Measurements from ENCODE around the gene WDR77. TPM values are rescaled to one million over a fixed set of nuclear protein-coding genes. Genes with fewer than 3 reads are reported as not detected.

Gene WDR77
- total and polyA plus RNA-seq, 2 of the 4 experiments (the other 2 are of a cell fraction), result 80.8 to 87.0 TPM

DNA sequence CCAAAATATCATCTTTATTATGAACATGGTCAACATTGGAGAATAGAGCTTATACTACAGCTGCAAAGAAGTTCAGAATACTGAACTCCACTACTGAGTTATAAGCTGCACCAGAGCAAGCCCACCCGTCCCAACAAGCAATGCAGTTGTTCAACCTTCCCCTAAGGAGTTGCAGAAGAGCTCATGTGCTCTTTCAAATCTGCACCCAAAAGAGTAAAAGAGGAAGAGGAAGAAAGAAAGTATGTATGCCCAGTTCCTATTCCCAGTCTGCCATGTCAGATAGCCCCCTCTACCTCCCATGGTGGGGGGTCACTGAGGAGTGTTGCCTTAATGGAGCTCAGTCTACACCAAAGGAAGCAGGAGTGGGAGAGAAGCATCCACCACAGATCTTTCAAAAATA is 31.6 kb upstream of the WDR77 start:
- intact Hi-C loops (cut with micrococcal nuclease) (loop anchor here (1.0 to 2.0 kb wide), 6 partner anchors 28 to 889 kb away; no protein-coding TSS in a partner anchor), dilution Hi-C loops (cut with HindIII; ENCODE audit: low sequenced_read_pairs, unreplicated experiment) (no loop called here)
- WGBS, 2 experiments (ENCODE audit: extremely low coverage in 2 of 2, insufficient read length in 1 of 2), result no CpG with 5 or more reads among the region's 1 CpG

More for the DNA sequence above, 31.6 kb upstream of the WDR77 start:
- H3K23ac ChIP-seq (ENCODE audit: low read depth, low read length), result no peak overlapping the region
- H3K56ac ChIP-seq (ENCODE audit: extremely low read depth, insufficient read depth, low read length), result no peak overlapping the region
- no peaks in the 10 kb centered on the region for H3K4me1 ChIP-seq (ENCODE audit: control insufficient read depth, insufficient read depth, low read length)
- H4K20me1 ChIP-seq (ENCODE audit: insufficient read depth, low read length), result no peaks in the 10 kb centered on the region
- H3K9me3 ChIP-seq (ENCODE audit: control insufficient read depth, insufficient read depth, low read length), result no peaks in the 10 kb centered on the region
- H3K4ac ChIP-seq (ENCODE audit: low read depth, low read length), result no peak overlapping the region
- no peak for ATAC-seq (ENCODE audit: low read depth)
- H4K5ac ChIP-seq (ENCODE audit: low read depth, low read length), result no peak overlapping the region
- no peak for DNase-seq
- H2BK120ac ChIP-seq (ENCODE audit: low read depth, low read length), result no peak overlapping the region
- TF ChIP-seq NFE2L2 (IDR thresholded peaks at IDR 0.05; ENCODE audit: low read depth, low read length) (no peak), BHLHE40 (IDR thresholded peaks at IDR 0.05; ENCODE audit: low read depth, low read length) (no peak)
- H3K36me3 ChIP-seq (ENCODE audit: control insufficient read depth, insufficient read depth, low read length), result no peaks in the 10 kb centered on the region
- no peak overlapping the region for H3K18ac ChIP-seq (ENCODE audit: low read depth, low read length)
- H2BK5ac ChIP-seq (ENCODE audit: low read depth, low read length, poor library complexity, severe bottlenecking), result no peak overlapping the region
- no peak overlapping the region for H3K4me2 ChIP-seq (ENCODE audit: low read depth, low read length)
- H2AK5ac ChIP-seq (ENCODE audit: low read depth, low read length), result no peak overlapping the region
- no peaks in the 10 kb centered on the region for H3K79me1 ChIP-seq (ENCODE audit: low read depth in 1 of 2, low read length in 2 of 2)
- H3K9ac ChIP-seq (ENCODE audit: low read depth, low read length), result no peak overlapping the region
- H3K27ac ChIP-seq (ENCODE audit: insufficient read depth, low read length), result no peak overlapping the region
- H2AK9ac ChIP-seq (replicated peaks; ENCODE audit: low read depth, low read length, poor library complexity), result no peak overlapping the region
- in situ Hi-C loops (cut with MboI; ENCODE audit: low sequenced_read_pairs), result loop anchor here (5.0 to 25.0 kb wide), 2 partner anchors 287 to 882 kb away; no protein-coding TSS in a partner anchor
- no peaks in the 10 kb centered on the region for H3K27me3 ChIP-seq (ENCODE audit: control insufficient read depth, insufficient read depth, low read length)
- H4K8ac ChIP-seq (ENCODE audit: low read depth in 2 of 2, low read length in 2 of 2), result no peak overlapping the region
- H3K9me1 ChIP-seq (ENCODE audit: insufficient read depth, low read length), result no peaks in the 10 kb centered on the region
- H2AFZ ChIP-seq (replicated peaks; ENCODE audit: low read length, poor library complexity), result no peak overlapping the region
- H2BK20ac ChIP-seq (ENCODE audit: low read depth, low read length), result no peak overlapping the region
- CTCF ChIA-PET, result interaction anchor here (0.5 kb wide), 1 partner anchor 854 kb away, joined by 4 read pairs; no protein-coding TSS in a partner anchor
- POLR2A ChIA-PET (ENCODE audit: unreplicated experiment), result no interaction called here
- H3K4me3 ChIP-seq (ENCODE audit: insufficient read depth, low read depth, low read length), result no peak overlapping the region
- H3K14ac ChIP-seq (replicated peaks; ENCODE audit: low read depth, low read length), result no peak overlapping the region
- H4K91ac ChIP-seq (ENCODE audit: insufficient read depth, low read depth, low read length), result no peak overlapping the region
- BruUV-seq (replicated peaks), result no TSS peak
- H2BK15ac ChIP-seq (ENCODE audit: low read depth, low read length), result no peak overlapping the region

Measured in IMR-90 (cell line).